GM12865 (cell line): Measurements from ENCODE around the gene LRRC10B.

Source experiments
- DNase-seq: peaks from one replicate; pipeline ENCODE4 v3.0.0; 2010; ENCODE audit warnings: low read depth
- H3K4me3 ChIP-seq: 2 replicates; pipeline ENCODE4 v1.5.1; 2011; ENCODE audit warnings: mild to moderate bottlenecking, low read depth, low read length, control low read depth
- TF ChIP-seq, protein P1 (sequence below): IDR thresholded peaks from 2 replicates; pipeline ENCODE4 v1.5.1; 2011; ENCODE audit warnings: low read length, control low read depth, low read depth, inconsistent platforms; ENCODE audit not compliant: insufficient read depth; ENCODE audit errors: missing control alignments

Gene LRRC10B

DNA sequence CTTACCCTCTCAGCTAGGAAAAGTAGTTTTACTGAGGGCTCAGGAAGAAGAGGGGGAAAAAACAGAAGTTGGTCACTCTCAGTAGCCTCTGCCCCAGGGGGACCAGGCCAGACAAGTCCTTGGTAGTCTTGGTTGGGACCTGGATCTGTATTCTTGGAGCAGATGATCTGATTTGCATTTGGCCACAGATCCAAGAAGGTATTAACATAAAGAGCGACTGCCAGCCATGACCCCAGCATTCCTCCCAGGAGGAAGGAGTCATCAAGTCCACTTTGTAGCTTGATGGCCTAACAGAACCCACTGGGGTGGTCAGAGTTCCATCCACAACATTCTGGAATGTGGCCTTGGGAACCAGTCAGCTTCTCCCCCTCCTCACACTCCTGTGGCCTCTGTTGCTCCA lies 6.0 kb upstream of the LRRC10B start:
- TF ChIP-seq, protein P1, sequence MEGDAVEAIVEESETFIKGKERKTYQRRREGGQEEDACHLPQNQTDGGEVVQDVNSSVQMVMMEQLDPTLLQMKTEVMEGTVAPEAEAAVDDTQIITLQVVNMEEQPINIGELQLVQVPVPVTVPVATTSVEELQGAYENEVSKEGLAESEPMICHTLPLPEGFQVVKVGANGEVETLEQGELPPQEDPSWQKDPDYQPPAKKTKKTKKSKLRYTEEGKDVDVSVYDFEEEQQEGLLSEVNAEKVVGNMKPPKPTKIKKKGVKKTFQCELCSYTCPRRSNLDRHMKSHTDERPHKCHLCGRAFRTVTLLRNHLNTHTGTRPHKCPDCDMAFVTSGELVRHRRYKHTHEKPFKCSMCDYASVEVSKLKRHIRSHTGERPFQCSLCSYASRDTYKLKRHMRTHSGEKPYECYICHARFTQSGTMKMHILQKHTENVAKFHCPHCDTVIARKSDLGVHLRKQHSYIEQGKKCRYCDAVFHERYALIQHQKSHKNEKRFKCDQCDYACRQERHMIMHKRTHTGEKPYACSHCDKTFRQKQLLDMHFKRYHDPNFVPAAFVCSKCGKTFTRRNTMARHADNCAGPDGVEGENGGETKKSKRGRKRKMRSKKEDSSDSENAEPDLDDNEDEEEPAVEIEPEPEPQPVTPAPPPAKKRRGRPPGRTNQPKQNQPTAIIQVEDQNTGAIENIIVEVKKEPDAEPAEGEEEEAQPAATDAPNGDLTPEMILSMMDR: no peak
- no peak for DNase-seq
- no peak overlapping the region for H3K4me3 ChIP-seq

DNA sequence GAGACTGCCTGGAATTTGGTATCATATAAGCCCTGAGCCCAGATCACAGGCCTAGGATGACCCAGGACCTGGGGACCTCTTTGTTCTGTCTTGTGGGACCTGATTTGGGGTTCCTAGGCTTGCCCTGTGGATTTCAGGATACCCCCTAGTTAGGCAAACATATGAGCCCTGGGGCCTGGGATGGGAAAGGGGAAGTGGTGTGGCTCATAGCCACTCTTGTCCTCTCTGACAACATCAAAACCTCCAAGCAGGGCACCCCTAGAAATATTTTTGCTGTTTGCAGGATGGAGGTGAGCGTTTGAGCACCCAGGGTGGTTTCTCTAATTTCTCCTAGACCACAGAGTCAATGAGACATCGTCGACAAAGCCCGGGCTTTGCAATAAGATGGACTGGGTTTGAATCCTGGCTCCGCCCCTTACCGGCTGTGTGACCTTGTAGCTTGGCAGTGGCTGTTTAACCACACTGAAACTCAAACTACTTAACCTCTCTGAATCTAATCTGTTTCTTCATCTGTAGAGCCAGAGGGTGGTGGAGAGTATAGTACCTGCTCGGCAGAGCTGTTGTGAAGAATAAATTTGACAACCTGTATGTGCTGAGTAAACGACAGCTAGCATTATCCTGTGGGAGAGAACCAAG lies 5.3 kb upstream of the LRRC10B start:
- H3K4me3 ChIP-seq: no peak overlapping the region
- TF ChIP-seq, protein P1: no peak
- no peak for DNase-seq

DNA sequence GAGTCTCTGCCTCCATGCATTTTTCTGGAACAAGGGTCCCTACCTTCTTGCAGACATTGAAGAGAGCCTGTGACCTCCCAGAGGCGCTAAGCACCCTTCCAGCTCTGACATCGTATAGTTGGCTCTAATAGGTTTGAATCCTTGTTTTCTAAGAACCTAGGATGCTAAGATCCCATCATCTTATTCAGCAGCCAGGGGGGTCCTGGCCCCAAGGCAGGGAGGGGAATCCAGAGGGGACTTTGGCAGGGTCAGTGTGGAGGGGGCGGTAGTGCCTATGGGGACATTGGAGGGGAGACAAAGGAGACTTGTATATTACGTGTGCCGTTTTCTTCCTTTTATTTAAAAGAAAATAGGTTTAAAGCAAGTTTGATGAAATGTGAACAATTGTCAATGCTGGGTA lies 3.4 kb upstream of the LRRC10B start:
- TF ChIP-seq, protein P1: no peak
- no peak overlapping the region for H3K4me3 ChIP-seq

DNA sequence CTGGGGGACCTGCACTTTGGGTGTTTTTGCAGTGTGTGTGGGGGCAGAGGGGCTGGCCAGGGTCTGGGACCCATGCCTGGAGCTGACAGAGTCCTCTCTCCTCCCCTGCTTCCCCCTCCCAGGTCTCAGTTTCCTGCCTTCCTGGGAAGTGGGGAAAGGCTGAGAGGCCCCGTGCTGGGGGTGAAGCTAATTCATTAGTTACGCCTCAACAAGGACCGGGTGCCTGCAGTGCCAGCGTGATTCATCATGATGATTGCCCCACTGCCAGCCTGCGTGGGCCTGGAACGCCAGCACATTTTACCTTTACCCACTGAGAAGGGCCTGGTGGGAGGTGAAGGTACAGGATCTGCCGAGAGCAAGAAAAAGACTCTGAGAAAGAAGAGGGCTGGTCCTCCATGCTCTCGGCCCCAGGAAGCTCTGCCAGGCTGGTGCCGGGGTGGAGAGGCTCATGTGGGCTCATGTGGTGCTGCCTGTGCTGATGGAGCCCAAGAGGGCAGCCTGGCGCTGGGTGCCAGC lies 2.9 kb upstream of the LRRC10B start:
- TF ChIP-seq, protein P1: no peak
- no peak overlapping the region for H3K4me3 ChIP-seq
- no peak for DNase-seq

More for the DNA sequence above, 3.4 kb upstream of the LRRC10B start:
- DNase-seq: no peak

DNA sequence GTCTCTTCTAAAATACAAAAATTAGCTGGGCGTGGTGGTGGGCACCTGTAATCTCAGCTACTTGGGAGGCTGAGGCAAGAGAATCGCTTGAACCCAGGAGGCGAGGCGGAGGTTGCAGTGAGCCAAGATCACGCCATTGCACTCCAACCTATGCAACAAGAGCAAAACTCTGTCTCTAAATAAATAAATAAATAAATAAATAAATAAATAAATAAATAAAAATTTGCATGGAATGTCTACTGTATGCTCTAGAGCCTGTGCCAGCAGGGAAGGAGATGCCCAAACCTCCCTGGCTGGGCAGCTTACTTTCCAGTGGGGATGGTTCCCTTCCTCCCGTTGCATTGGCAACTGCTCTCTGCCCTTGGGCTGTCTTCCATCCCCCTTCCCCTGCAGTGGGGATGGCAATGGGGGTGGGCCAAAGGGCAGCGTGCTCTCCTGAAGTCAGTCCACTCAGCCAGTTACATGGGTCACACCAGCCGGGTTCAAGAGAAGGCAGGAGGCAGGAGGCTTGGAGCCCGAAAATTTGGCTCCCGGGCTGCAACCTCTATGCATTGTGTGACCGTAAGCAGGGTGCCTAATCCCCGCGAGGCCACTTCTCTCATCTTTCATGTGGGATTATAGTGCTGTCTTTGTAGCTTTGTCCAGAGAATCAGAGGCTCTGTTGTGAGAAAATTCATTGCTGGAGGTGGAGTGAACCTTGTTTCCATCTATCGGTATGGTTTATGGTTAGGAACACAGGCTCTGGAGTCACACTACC lies 1.4 kb upstream of the LRRC10B start:
- TF ChIP-seq, protein P1: no peak
- no peak overlapping the region for H3K4me3 ChIP-seq
- no peak for DNase-seq

DNA sequence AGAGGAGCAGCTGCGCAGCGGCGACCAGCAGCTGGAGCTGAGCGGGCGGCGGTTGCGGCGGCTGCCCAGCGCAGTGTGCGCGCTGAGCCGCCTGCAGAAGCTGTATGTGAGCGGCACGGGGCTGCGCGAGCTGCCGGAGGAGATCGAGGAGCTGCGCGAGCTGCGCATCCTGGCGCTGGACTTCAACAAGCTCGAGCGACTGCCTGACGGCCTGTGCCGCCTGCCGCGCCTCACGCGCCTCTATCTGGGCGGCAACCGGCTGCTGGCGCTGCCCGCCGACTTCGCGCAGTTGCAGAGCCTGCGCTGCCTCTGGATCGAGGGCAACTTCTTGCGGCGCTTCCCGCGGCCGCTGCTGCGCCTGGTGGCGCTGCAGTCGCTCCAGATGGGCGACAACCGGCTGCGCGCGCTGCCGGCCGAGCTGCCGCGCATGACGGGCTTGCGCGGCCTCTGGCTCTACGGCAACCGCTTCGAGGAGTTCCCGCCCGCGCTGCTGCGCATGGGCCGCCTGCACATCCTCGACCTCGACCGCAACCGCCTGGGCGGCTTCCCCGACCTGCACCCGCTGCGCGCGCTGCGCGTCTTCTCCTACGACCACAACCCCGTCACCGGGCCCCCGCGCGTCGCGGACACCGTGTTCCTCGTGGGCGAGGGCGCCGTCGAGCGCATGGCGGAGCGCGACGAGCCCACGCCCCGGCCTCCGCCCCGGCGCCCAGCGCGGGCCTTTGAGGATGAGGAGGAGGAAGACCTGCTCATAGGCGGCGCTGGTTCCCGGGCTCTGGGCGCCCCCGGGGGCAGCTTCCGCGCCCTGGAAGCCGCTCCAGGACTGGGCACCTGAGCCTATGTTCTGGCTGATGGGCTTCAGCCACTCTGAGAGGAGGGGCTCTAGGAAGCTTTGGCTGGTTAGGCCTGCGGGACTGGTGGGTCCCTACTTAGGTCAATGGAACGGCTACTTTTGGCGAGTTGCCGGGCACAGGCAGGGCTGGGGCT lies 787 bp downstream of the LRRC10B start:
- TF ChIP-seq, protein P1: peak; percentile 50
- H3K4me3 ChIP-seq: no peak overlapping the region
- peak; percentile 85 for DNase-seq
